ENCODE measurements around the gene DLX1. TPM values are rescaled to one million over a fixed set of nuclear protein-coding genes. Genes with fewer than 3 reads are reported as not detected.
A peak's percentile ranks its signal among the peaks of the same experiment; 100 is the strongest.

Gene DLX1
- total and polyA plus RNA-seq, 9 of the 15 experiments (the other 6 are each of a cell fraction or from before 2014, with no cell fraction given): 1.9 to 26.2 (median 9.6) TPM

DNA sequence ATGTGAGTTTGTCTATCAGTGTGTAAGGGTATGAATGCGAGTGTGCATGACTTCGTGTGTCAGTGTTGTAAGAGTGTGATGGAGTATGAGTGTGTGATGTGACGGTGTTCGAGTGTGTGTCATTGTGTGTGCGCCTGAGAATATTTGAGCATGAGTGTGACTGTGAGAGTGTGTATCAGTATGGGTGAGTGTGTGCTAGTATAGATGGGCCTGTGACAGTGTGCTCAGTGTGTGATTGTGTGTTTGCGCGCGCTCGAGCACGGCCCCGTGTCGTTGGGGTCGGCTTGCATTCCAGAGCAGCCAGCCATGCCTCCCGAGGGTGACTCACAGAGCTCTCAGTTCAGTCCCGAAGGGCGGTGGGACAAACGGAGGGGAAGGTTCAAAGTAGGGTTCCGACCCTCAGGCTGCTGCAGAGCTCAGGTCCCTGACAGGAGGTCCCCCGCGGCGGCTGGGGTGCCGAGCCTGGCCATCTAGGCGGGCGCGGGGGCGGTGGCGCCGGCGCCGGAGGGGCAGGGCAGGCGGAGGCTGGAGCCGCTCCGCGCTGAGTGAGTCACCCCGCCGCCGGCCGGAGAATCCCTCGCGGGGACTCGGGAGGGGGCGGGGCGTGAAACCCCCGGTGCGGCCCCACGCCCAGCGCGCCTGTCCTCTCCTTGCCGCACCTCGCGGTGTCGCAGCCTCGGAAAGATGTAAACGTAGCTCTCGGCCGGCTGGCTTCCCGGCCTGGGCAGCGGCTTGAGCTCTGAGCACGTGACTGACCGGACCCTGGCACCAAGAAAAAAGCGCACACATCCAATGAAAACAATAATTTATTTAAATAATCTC is 13.6 kb downstream of the DLX1 start (continued):
- TF ChIP-seq, protein P1, sequence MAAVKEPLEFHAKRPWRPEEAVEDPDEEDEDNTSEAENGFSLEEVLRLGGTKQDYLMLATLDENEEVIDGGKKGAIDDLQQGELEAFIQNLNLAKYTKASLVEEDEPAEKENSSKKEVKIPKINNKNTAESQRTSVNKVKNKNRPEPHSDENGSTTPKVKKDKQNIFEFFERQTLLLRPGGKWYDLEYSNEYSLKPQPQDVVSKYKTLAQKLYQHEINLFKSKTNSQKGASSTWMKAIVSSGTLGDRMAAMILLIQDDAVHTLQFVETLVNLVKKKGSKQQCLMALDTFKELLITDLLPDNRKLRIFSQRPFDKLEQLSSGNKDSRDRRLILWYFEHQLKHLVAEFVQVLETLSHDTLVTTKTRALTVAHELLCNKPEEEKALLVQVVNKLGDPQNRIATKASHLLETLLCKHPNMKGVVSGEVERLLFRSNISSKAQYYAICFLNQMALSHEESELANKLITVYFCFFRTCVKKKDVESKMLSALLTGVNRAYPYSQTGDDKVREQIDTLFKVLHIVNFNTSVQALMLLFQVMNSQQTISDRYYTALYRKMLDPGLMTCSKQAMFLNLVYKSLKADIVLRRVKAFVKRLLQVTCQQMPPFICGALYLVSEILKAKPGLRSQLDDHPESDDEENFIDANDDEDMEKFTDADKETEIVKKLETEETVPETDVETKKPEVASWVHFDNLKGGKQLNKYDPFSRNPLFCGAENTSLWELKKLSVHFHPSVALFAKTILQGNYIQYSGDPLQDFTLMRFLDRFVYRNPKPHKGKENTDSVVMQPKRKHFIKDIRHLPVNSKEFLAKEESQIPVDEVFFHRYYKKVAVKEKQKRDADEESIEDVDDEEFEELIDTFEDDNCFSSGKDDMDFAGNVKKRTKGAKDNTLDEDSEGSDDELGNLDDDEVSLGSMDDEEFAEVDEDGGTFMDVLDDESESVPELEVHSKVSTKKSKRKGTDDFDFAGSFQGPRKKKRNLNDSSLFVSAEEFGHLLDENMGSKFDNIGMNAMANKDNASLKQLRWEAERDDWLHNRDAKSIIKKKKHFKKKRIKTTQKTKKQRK (IDR thresholded peaks at IDR 0.05; ENCODE audit: borderline replicate concordance, low read depth, low read length): no peak
- TF ChIP-seq ZNF224 (CRISPR knock-in tag; IDR thresholded peaks at IDR 0.05) (no peak), ZNF239 (CRISPR knock-in tag; IDR thresholded peaks at IDR 0.05) (no peak), ARHGAP35 (IDR thresholded peaks at IDR 0.05; ENCODE audit: partially characterized antibody) (peak; percentile 70), ZNF668 (CRISPR knock-in tag; IDR thresholded peaks at IDR 0.05) (no peak), ETS2 (tag; IDR thresholded peaks at IDR 0.05; ENCODE audit: borderline replicate concordance, poor library complexity, severe bottlenecking) (no peak), HCFC1 (IDR thresholded peaks at IDR 0.05; ENCODE audit: low read depth, low read length) (no peak), ZNF644 (tag; IDR thresholded peaks at IDR 0.05; ENCODE audit: low read depth) (peak; percentile 52; the same call in 1 of the 2 replicates), CBFB (CRISPR knock-in tag; IDR thresholded peaks at IDR 0.05) (0 out of 2 replicates have a peak, but pooled peaks have one; percentile 14), NCOA1 (IDR thresholded peaks at IDR 0.05; ENCODE audit: low read depth) (peak; percentile 53; the same call in 1 of the 2 replicates), FOXM1 (IDR thresholded peaks at IDR 0.05; ENCODE audit: low read depth) (no peak), FOXM1 (CRISPR knock-in tag; IDR thresholded peaks at IDR 0.05; ENCODE audit: low read depth) (peak; percentile 91), POLR3A (IDR thresholded peaks at IDR 0.05; ENCODE audit: borderline replicate concordance, extremely low read depth, insufficient read depth, insufficient read length) (no peak)
- TF ChIP-seq, protein P2, sequence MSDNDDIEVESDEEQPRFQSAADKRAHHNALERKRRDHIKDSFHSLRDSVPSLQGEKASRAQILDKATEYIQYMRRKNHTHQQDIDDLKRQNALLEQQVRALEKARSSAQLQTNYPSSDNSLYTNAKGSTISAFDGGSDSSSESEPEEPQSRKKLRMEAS (CRISPR knock-in tag; IDR thresholded peaks at IDR 0.05): peak; percentile 82
- TF ChIP-seq, protein P3, sequence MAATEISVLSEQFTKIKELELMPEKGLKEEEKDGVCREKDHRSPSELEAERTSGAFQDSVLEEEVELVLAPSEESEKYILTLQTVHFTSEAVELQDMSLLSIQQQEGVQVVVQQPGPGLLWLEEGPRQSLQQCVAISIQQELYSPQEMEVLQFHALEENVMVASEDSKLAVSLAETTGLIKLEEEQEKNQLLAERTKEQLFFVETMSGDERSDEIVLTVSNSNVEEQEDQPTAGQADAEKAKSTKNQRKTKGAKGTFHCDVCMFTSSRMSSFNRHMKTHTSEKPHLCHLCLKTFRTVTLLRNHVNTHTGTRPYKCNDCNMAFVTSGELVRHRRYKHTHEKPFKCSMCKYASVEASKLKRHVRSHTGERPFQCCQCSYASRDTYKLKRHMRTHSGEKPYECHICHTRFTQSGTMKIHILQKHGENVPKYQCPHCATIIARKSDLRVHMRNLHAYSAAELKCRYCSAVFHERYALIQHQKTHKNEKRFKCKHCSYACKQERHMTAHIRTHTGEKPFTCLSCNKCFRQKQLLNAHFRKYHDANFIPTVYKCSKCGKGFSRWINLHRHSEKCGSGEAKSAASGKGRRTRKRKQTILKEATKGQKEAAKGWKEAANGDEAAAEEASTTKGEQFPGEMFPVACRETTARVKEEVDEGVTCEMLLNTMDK (IDR thresholded peaks at IDR 0.05; ENCODE audit: borderline replicate concordance, insufficient read depth, low read depth, low read length, poor library complexity, severe bottlenecking): no peak
- TF ChIP-seq, protein P4, sequence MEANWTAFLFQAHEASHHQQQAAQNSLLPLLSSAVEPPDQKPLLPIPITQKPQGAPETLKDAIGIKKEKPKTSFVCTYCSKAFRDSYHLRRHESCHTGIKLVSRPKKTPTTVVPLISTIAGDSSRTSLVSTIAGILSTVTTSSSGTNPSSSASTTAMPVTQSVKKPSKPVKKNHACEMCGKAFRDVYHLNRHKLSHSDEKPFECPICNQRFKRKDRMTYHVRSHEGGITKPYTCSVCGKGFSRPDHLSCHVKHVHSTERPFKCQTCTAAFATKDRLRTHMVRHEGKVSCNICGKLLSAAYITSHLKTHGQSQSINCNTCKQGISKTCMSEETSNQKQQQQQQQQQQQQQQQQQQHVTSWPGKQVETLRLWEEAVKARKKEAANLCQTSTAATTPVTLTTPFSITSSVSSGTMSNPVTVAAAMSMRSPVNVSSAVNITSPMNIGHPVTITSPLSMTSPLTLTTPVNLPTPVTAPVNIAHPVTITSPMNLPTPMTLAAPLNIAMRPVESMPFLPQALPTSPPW (CRISPR knock-in tag; IDR thresholded peaks at IDR 0.05): peak; percentile 92
- TF ChIP-seq, protein P5, sequence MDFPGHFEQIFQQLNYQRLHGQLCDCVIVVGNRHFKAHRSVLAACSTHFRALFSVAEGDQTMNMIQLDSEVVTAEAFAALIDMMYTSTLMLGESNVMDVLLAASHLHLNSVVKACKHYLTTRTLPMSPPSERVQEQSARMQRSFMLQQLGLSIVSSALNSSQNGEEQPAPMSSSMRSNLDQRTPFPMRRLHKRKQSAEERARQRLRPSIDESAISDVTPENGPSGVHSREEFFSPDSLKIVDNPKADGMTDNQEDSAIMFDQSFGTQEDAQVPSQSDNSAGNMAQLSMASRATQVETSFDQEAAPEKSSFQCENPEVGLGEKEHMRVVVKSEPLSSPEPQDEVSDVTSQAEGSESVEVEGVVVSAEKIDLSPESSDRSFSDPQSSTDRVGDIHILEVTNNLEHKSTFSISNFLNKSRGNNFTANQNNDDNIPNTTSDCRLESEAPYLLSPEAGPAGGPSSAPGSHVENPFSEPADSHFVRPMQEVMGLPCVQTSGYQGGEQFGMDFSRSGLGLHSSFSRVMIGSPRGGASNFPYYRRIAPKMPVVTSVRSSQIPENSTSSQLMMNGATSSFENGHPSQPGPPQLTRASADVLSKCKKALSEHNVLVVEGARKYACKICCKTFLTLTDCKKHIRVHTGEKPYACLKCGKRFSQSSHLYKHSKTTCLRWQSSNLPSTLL (IDR thresholded peaks at IDR 0.05): peak; percentile 44; the same call in 1 of the 2 replicates

Data from K562 (cell line).